OCI-LY1 (cell line): ENCODE data around the gene LBHD2.

Source experiments
- H2AFZ ChIP-seq: fragments of 200-600 bp; sonication (generic), shearing (Covaris generic); 2 replicates; pipeline ENCODE4 v1.6.0; 2014; ENCODE audit warnings: antibody characterized with exemption, mild to moderate bottlenecking, low read length
- H3F3A ChIP-seq: fragments of 200-600 bp; sonication (generic), shearing (Covaris generic); 2 replicates; pipeline ENCODE4 v1.6.0; 2014; ENCODE audit warnings: mild to moderate bottlenecking, antibody characterized with exemption, low read length, moderate library complexity; ENCODE audit not compliant: insufficient read depth
- H3K27ac ChIP-seq: fragments of 200-600 bp; sonication (generic); 2 replicates; pipeline ENCODE4 v1.5.1; 2014; ENCODE audit warnings: low read length, mixed run types, mild to moderate bottlenecking, low read depth; ENCODE audit not compliant: poor library complexity, severe bottlenecking
- H3K27me3 ChIP-seq: fragments of 200-600 bp; sonication (generic); 2 replicates; pipeline ENCODE4 v1.6.0; 2014; ENCODE audit warnings: antibody characterized with exemption, mild to moderate bottlenecking, low read length, moderate library complexity; ENCODE audit not compliant: insufficient read depth
- H3K36me3 ChIP-seq: fragments of 200-600 bp; sonication (generic); 2 replicates; pipeline ENCODE4 v1.6.1; 2014; ENCODE audit warnings: mild to moderate bottlenecking, antibody characterized with exemption, low read length, moderate library complexity, mixed read lengths; ENCODE audit not compliant: insufficient read depth
- H3K4me1 ChIP-seq: fragments of 200-600 bp; sonication (generic); 2 replicates; pipeline ENCODE4 v1.5.1; 2014; ENCODE audit warnings: mild to moderate bottlenecking, low read length, moderate library complexity; ENCODE audit not compliant: insufficient read depth, severe bottlenecking
- H3K4me2 ChIP-seq: fragments of 200-600 bp; sonication (generic), shearing (Covaris generic); 2 replicates; pipeline ENCODE4 v1.6.1; 2014; ENCODE audit warnings: low read length
- H3K4me3 ChIP-seq: fragments of 200-600 bp; sonication (generic); 2 replicates; pipeline ENCODE4 v1.5.1; 2014; ENCODE audit warnings: low read length, low read depth, mild to moderate bottlenecking, mixed read lengths; ENCODE audit not compliant: poor library complexity, severe bottlenecking
- H3K79me2 ChIP-seq: fragments of 200-600 bp; shearing (Covaris generic); 2 replicates; pipeline ENCODE4 v1.6.1; 2016; ENCODE audit warnings: mixed run types, low read length, mixed read lengths; ENCODE audit not compliant: insufficient read depth
- H3K9ac ChIP-seq: fragments of 200-600 bp; sonication (generic), shearing (Covaris generic); 2 replicates; pipeline ENCODE4 v1.6.1; 2014; ENCODE audit warnings: mild to moderate bottlenecking, low read length, mixed read lengths
- H3K9me2 ChIP-seq: fragments of 200-600 bp; sonication (generic), shearing (Covaris generic); 2 replicates; pipeline ENCODE4 v1.6.1; 2014; ENCODE audit warnings: low read depth, mild to moderate bottlenecking, low read length, mixed read lengths
- H3K9me3 ChIP-seq: fragments of 200-600 bp; shearing (Covaris generic); 2 replicates; pipeline ENCODE4 v1.6.1; 2014; ENCODE audit warnings: low read length, mixed read lengths
- H4K20me1 ChIP-seq: fragments of 200-600 bp; sonication (generic), shearing (Covaris generic); 2 replicates; pipeline ENCODE4 v1.6.0; 2016; ENCODE audit warnings: mild to moderate bottlenecking, low read length; ENCODE audit not compliant: insufficient read depth
- CTCF ChIP-seq: fragments of 200-600 bp; sonication (generic), shearing (Covaris generic); IDR thresholded peaks from 2 replicates; pipeline ENCODE4 v1.5.1; 2017; ENCODE audit warnings: mild to moderate bottlenecking, antibody characterized with exemption, low read length, moderate library complexity, mixed read lengths
- EZH2 ChIP-seq: fragments of 200-600 bp; sonication (generic), shearing (Covaris generic); IDR thresholded peaks from 2 replicates; pipeline ENCODE4 v1.8.0; 2017; ENCODE audit warnings: borderline replicate concordance, mixed run types, mild to moderate bottlenecking, antibody characterized with exemption, low read length, moderate library complexity, mixed read lengths

Gene LBHD2

DNA sequence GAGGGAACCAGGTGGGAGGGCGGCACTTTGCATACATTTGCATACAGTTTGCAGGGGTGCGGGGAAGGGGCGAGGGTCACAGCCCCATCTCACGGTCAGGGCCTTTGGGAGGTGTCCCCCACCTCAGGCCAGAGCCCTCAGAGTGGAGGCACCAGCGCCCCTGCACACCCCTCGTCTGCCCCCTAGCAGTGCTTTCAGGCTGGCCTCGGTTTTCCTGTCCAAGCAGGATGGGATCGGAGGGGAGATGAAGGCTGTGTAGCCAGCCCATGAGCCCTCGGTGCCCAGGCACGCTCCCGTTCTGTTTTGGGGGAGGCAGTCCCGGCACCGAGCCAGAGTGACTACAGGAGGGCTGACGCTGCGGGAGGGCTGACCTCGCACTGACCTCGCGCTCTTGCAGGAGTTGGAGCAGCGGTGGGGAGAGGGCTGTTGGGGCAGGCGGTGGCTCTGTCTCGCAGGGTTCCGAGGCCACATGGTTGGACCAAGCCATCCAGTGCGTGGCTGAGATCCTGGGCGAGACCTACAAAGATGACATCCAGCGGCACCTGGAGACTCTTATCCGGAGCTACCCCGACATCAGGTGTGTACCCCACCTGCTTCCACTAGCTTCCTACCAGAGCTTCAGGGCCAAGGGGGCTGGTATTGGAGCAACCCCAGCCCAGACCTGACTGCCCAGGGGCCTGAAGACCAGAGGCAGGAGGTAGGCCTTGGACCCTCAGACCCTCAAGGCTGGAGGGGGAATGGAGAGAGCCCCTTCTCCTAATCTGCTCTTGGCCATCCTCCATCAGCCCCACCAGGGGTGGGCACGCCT, 24.1 kb downstream of the LBHD2 start:
- Histone ChIP-seq H3K27ac (no peak overlapping the region), H3F3A (no peaks in the 10 kb centered on the region), H2AFZ (no peak overlapping the region), H3K4me3 (no peak overlapping the region), H3K4me1 (peaks cover 52% of the 10 kb centered on the region), H3K36me3 (no peaks in the 10 kb centered on the region), H3K9me3 (no peaks in the 10 kb centered on the region), H3K9ac (no peak overlapping the region), H3K4me2 (no peak overlapping the region), H4K20me1 (no peaks in the 10 kb centered on the region), H3K27me3 (no peaks in the 10 kb centered on the region; the same call in 1 of the 2 replicates), H3K9me2 (no peaks in the 10 kb centered on the region), H3K79me2 (no peaks in the 10 kb centered on the region)
- no peak for TF ChIP-seq CTCF
- no peak for TF ChIP-seq EZH2

DNA sequence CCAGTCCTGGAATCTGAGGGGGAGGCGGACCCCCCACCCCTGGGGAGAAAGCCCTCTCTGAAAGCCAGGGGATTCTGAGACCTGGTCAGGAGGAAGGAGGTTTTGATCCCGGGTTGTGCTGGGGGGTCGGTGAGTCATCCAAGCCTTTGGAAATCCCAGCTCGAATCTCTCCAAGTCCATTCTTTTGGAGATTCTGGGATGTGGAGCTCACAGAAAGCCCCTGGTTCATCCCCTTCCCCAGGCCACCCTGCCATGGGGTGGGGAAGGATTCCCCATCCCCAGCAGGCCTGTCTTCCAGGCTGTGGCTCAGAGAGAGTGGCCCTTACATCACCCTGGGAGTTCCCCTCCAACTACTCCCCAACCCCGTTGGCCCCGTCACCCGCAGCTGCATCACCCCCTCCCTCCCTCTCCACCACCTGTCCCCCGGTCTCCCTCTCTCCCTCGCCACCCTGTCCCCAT, 24.8 kb downstream of the LBHD2 start:
- no peak for TF ChIP-seq CTCF
- TF ChIP-seq EZH2 = no peak

DNA sequence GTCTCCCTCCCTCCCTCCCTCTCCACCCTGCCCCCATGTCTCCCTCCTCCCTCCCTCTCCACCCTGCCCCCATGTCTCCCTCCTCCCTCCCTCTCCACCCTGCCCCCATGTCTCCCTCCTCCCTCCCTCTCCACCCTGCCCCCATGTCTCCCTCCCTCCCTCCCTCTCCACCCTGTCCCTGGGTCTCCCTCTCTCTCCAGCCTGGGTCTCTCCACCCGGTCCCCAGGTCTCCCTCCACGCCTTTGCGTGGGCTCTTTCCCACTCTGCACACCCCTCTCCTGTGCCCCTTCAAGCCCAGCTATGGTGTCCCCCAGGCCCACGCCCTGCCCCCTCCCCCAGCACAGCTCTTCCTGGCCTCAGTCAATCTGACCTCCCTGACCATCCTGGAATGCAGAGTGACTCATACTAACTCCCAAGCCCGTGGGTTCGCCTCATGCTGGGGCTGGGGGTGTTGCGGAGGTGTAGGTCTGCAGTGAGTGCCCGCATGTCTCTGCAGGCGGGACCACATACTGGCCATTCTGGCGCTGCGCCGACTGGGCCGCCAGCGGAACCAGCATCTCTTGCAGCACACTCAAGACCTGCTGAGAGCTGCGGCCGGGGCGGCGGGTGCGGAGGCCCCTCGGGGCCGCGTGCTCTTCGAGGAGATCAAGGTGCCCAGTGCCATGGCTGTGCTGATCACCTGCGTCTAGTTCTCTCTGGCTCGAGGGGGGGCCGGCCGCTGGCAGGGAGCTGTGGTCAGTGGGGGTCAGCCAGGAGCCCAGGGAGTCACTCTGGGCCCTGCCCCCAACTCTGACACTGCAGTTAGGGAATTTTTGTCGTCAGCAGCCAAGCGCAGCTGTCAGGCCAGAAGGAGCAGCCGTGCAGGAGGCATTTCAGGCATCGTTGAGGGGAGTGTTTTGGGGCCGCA, 25.8 kb downstream of the LBHD2 start:
- peaks cover 55% of the 10 kb centered on the region for H3K4me1 ChIP-seq
- TF ChIP-seq CTCF (no peak), EZH2 (no peak)
- no peaks in the 10 kb centered on the region; the same call in 1 of the 2 replicates for H3K27me3 ChIP-seq
- no peaks in the 10 kb centered on the region for H3K79me2 ChIP-seq
- H3K4me3 ChIP-seq = no peak overlapping the region
- H3F3A ChIP-seq = no peaks in the 10 kb centered on the region
- H4K20me1 ChIP-seq = no peaks in the 10 kb centered on the region
- peak overlapping the region; percentile 73 for H3K27ac ChIP-seq
- H3K9ac ChIP-seq = no peak overlapping the region
- no peak overlapping the region for H2AFZ ChIP-seq
- H3K4me2 ChIP-seq = no peak overlapping the region; the same call in 1 of the 2 replicates
- no peaks in the 10 kb centered on the region for H3K36me3 ChIP-seq
- H3K9me3 ChIP-seq = no peaks in the 10 kb centered on the region
- H3K9me2 ChIP-seq = no peaks in the 10 kb centered on the region

More for the DNA sequence above, 24.8 kb downstream of the LBHD2 start:
- no peaks in the 10 kb centered on the region; the same call in 1 of the 2 replicates for H3K27me3 ChIP-seq
- no peaks in the 10 kb centered on the region for H3K9me2 ChIP-seq
- H2AFZ ChIP-seq = no peak overlapping the region
- H3K4me1 ChIP-seq = peaks cover 52% of the 10 kb centered on the region
- H4K20me1 ChIP-seq = no peaks in the 10 kb centered on the region
- no peaks in the 10 kb centered on the region for H3K9me3 ChIP-seq
- H3K9ac ChIP-seq = no peak overlapping the region
- no peak overlapping the region for H3K4me3 ChIP-seq
- no peak overlapping the region for H3K27ac ChIP-seq
- no peak overlapping the region for H3K4me2 ChIP-seq
- no peaks in the 10 kb centered on the region for H3F3A ChIP-seq
- no peaks in the 10 kb centered on the region for H3K36me3 ChIP-seq
- no peaks in the 10 kb centered on the region for H3K79me2 ChIP-seq
